GM04504 (cell line): ENCODE data around the gene TBC1D22A.

Source experiments
- DNase-seq: peaks from one replicate; pipeline ENCODE4 v3.0.0-alpha.2; 2012; ENCODE audit warnings: low read depth

Gene TBC1D22A

DNA sequence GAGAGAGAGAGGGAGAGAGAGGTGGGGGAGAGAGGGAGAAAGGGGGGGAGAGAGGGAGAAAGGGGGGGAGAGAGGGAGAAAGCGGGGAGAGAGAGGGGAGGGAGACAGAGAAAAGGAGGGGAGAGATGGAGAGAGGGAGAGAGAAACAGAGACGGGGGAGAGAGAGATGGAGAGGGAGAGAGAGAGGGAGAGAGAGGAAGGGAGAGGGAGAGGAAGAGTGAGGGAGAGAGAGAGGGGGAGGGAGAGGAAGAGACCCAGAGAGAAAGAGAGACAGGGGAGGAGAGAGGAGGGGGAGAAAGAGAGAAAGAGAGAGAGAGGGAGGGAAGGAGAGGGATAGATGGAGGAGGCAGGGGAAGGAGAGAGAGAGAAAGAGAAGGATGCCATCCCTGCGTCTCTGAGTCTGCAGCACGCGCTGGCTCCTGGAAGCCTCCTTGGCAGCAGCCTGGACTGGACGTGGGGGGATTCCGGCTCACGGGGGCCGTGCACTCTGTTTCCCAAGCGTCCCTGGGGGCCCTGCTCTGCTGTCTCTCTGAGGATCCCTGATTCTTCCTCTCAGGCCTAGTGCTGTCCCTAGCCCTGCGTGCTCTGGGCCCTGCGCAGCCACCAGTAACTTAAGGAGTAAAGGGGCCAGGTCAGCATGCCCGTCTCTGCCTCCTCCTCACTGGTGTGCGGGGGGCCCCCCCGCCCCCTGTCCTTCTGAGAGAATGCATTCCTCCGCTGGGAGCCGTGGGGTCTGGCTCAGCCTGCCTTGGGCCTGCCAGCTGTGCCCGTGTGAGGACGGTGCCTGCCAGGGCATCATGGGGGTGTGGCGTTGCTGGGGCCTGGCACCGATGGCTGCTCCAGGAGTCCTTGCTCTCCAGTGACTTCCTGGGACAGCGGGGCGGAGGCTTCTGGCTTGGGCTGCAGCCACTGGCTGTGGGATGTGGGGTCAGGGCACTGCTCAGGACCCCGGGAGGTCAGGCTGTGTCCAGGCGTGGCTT, 429.5 kb downstream of the TBC1D22A start:
- DNase-seq = no peak

DNA sequence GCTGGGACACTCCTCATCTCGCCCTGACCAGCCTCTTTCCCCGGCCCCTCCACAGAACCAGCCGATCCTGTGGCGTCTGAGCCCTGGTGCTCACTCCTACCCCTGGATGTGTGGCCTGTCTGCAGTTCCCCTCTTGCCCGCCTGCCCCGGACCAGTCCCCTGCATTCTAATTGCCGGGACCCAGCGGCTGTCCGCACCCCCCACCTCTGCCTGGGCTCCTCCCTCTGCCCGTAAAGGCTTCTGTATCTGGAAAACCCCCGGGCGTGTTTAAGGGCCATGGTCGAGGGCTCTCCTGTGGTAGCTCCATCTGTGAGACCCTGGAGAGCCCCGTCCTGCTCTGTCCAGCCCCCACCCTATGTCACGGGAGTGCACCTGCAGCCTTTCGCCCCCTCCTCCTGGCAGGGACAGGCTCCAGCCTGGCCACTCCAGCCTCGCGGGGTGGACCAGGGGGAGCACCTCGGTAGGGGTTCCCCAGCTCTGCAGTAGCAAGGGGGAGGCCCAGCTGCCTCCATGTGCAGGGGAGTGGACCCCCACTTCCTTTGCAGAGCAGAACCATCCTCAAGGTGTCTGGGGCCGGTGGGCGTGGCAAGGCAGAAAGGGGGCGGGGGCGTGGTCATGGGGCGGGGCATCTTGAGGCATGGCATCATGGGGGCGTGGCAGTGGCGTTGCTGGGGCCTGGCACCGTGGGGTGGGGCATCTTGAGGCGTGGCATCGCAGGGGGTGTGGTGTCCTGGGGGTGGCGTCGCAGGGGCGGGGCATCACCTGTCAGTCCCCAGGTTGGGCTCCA, 430.4 kb downstream of the TBC1D22A start:
- DNase-seq = no peak

DNA sequence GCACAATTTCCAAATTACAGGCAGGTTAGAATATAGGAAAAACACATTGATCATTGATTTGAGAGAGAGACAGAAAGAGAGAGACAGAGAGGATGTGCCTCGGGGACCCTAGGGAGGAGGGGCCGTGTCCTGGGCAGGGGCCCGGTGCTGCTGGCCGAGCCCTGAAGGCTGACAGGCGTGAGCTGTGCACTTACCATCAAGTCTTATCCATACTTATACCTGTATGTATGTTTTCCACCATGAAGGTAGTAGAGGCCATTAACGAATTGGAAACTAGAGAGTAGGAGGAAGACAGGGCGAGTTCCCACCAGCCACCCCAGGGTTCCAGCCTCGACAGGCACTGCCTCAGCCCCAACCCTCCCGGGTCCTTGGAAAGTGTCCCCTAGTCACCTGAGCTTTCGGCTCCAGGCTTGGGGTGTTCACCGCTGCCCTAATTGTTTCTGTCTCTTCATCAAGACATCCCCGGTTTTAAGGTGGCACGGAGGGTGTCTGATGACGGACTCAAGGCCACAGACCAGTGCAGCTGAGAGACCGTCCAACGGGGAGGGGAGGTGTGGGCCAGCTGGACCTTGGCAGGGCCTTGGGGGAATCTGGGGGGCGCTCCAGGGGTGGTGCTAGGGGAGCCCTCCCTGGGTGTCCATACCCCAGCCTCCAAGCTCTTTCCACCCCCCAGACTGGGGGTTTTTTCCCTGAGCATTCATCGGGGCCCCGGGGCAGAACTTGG, 431.3 kb downstream of the TBC1D22A start:
- no peak for DNase-seq

DNA sequence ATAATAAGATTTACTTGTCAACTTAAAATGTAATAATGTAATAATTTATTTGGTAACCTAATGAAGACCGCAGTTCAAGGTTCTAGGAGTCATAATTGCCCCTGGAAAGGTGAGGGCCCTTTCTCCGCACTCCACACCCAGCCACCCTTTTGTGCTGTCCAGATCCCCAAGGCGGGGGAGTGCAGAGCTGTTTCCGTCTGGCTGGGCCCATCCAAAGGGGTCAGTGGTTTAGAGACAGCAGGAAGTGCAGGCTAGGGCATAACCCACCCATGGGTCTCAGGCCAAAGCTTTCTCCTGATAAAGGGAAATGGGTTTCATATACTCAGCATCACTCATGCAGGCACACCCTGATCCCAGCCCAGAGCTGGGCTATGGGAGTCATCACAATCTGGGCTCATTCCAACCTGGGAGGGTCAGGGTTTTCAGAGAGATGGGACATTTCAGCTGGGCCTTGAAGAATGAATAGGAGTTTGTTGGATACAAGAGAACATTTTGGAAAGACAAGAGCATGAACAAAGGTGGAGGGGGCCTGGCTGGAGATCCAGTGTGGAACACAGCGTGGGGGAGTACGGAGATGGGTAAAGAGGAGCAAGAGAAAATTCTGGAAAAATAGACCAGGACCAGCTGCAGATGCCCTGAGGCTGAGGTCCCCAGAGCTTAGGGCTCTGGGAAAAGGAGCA, 432.2 kb downstream of the TBC1D22A start:
- DNase-seq = no peak

DNA sequence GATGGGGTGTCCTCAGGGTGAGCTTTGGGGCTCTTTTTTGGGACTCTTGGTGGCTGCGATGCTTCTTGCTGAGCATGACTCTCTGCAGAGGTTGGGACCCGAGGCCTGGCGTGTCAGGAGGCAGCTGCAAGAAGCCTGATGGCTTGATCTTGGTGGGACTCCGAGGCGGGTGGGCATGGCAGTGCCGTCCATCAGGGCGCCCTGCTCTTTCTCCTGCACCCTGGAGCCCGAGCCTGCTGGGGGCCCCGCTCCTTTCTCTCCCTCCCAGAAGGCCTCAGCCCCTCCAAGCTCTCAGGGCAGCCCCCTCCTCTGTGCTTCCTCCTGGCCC, 432.7 kb downstream of the TBC1D22A start:
- no peak for DNase-seq

DNA sequence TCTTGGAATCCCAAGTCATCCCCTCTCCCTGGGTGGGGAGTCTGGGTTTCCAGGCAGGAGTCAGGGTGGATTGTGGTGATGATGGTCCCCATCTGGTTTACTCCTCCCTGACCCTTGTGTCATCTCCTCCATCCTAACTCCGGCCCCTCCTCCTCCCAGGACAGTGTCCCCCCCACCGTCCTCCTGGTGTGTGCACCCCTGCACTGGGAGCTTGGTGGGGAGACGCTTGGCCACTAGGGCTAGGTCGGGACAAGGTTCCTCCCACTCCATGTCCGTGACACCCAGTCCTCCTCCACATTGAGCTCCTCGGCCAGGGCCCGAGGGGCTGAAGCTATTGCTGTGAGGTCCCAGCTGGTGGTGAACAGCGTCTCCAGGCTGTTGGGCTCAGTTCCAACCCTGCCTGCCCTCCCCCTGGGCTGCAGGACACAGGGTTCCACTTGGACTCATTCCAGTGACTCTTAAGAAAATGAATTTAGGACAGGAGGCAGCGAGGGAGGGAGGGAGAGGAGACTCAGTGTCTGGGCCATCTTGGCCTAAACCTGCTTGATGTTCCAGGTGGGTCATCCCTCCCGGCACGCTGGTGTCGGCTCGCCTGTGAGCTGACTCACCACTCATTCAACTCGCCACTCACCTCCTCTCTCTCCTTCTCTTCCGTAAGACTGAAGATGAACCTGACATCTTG, 433.2 kb downstream of the TBC1D22A start:
- DNase-seq = no peak

DNA sequence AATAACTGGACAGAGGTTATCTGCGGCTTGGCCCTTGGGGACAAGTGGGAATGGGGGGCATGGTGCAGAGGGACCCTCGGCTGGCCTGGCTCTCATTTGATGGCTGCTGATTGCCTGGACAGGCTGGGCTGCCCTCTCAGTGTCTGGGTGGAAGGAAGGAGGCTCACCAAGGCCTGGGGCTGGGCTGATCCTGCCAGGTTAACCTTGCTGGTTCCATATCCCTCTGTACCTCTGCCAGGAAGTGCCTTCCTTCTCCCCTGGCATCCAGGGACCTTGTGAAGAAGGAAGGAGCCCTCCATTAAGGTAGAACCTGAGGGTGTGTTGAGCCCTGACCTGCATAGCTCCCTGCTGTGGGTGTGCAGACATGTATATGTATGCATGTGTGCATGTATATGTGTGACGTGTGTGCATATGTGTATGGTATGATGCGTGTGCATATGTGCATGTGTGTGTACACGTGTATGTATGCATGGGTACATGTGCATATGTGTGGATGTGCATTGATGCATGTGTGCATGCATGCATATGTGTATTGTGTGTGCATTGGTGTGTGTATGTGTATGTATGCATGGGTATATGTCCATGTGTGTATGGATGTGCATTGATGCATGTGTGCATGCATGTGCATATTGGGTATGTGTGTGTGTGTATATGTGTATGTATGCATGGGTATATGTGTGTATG, 433.9 kb downstream of the TBC1D22A start:
- DNase-seq = no peak

DNA sequence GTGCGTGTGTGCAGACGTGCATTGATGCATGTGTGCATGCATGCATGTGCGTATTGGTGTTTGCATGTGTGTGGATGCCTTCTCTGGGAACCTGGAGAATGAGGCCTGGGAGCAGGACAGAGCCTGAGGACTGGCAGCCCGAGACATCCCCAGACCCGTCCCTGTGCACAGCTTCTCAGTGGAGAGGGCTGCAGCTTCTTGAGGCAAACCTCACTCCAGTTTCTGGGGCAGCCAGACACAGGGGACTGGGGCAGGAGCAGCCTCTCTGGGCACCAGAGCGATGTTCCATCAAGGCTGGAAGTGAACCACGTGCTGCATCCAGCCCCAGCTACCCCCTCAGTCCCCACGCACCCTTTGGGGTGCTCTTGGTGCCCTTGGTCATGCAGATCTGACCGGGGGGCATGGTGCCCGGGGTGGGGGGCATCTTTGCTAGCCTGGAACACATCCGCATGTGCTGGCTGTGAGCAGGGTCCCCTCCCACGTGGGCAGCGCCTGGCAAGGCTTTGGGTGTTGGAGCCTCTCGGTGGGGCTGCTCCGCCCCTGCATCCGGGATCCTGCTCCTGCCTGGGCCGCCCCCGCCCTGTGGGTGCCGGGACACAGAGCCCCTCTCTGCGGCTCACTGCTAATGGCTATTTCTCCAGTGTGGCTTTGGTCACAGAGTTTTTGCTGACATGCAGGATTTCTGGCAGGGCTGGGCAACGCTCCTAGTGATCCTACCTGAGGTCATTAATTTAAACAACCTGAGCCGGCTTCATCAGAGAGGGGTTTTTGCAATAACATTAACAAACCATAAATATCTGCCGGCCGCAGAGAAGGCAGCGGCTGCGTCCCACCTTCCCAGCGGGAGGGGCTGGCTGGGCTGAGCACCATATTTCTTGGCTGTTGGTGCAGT, 434.7 kb downstream of the TBC1D22A start:
- DNase-seq = no peak

DNA sequence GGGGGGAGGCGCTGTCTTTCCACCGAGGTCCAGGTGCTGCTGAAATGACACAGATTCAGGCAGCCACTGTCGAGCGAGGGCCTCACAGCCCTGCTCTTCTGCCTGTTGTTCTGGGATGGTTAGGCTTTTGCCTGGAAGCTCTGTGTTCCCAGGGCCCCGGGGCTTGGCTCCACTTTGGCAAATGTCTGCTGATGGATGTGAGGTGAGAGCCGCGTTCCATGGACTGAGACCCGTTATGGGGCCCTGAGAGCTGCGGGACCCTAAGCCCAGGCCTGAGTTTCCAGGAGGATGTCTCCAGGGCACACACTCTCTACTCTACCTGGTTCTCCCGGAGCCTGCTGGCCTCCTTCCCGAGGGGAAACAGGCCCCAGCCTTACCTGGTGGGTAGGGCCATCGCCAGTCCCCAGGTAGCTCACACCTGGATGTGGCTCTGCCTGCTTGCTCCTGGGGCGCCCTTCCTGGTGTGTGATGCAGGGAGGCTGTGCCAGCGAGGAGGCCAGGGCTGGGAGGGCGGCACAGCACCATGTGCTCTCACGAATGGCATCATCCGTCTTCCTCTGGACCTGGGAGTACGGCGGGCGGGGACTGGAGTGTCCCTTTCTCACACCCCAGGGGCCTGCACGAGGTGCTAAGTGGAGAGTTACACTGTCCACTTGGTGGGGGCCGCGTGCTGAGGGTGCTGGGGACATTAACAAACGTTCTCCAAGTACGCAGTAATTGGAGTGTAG, 435.5 kb downstream of the TBC1D22A start:
- DNase-seq = no peak

DNA sequence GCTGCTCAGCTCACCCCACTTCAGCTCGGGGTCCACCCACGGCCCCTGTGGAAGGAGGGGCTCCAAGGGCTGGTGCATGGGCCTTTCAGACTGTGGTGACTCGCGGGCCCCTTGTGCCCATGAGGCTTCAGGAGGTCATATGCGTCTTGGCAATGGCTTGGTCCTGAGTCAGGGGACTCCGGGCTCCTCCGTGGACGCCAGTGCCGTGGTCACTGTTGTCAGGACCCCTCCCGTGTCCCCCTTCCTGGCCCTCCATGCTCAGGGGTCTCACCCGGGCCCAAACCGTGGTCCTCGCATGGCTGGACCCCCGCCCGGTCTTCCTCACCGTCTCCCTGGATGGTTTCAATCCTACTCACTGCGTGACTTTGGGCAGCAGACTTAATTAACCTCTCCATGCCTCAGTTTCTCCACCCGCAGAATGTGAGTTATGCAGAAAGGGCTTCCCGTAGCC, 436.4 kb downstream of the TBC1D22A start:
- DNase-seq = no peak

DNA sequence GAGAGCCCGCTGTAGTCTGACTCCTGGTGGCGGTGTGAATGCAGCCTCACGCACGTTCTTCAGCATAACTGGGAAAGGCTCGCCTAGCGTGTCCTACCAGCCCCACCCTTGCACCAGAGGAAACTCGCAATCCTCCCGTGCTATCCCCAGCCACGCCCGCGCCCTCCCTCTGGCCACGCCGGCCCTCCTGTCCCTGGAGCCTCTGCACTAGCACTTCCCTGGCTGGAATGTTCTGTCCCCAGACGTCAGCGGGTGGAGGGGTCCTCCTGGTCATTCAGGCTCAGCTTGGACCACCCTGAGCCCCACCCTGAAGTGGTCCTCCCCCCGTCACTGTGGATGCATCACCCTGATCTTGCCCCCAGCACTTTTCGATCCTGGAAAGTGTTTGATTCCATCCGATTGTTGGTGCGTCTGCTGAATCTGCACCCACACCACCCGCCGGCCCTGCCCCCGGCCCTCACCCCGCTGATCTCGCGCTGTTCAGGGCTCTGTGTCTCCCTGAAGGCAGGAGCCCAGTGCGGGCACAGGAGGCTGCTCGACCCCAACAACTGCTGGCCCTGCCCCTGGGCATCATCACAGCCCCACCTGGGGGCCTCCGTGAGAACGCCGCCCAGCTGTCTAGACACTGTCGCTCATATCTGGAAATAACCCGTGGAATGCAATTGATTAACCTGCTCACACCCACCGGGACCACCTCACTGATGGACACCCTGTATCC, 437.0 kb downstream of the TBC1D22A start:
- no peak for DNase-seq

DNA sequence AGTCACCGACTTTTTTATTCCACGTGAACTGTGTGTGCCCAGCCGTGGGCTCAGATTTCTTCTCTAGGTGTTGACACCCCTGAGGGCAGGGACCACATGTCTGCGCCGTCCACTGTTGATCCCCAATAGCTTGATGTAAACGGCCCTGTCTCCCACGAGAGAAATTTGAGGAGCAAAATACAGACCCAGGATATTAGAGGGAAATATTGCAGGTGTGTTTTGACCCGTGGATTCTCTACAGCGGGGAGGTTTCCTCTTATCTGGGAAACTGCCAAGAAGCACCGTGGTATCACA, 437.5 kb downstream of the TBC1D22A start:
- no peak for DNase-seq

DNA sequence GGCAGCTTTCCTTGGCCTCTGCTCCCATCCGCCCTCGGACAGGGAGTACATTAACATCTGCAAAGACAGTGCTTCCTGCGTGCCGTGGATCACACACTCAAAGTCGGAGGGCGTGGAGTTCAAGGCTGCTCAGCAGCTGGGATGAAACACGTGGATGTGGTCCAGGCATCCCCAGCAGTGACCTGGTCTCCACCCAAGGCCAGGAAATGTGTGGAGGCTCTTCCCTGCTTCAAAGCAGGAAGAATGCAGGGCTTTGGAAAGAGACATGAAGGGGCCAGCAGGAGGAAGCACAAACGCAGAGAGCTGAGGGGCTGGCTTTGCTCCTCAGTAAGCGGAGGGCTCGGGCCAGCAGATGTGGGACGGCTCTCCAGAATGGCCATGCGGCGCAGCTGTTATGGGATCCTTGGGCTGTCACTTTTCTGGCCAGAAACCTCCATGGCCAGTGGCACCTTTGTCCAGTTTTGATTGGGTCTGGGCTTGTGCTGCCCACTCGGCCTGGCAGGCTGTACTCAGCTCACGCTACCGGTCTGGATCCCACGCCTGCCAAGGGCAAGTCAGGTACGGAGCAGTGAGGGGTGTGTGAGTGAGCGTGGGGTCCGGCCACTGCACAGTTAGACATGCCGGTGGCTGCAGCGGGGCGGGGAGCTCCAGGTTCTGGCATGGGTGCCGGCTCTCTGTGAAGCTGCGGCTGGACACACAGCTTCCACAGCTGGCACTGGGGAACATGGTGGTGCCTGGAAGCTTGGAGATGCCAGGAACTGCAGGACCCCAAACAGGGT, 438.0 kb downstream of the TBC1D22A start:
- DNase-seq = no peak

DNA sequence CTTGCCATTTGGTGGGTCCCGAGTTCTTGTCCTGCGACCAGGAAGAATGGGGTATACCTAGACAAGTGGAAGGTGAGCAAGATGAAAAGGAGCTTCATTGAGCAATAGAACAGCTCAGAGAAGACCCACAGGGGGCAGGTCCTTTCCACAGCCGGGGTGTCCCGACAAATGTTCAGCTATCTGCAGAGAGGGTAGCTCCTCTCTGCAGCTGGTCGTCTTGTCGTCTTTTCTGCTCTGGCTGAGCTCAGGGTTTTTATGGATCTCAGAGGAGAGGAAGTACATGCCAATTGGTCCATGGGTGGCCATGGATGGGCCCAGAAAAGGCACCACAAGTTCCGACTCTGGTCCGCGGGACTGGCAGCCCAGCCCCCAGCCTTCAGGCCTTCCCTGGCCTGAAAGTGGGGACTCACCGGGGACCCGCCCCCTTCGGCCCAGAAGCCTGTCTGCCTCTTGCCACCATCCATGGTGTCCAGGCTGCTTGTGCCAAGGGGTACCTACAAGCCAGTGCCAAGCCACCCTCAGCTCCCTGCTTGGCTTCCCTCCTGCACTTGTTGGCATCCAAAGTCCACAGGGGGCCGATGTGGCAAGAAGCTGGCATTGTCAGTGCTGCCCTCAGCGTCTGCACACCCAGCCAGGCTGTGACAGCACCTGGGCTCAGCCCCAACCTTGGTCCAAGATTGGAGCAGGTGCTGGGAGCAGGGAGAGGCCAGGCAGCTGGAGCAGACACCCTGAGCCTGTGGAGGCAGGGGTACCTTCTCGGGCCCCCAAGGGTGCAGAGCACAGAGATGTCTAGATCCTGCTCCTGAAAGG, 438.9 kb downstream of the TBC1D22A start:
- DNase-seq = no peak

DNA sequence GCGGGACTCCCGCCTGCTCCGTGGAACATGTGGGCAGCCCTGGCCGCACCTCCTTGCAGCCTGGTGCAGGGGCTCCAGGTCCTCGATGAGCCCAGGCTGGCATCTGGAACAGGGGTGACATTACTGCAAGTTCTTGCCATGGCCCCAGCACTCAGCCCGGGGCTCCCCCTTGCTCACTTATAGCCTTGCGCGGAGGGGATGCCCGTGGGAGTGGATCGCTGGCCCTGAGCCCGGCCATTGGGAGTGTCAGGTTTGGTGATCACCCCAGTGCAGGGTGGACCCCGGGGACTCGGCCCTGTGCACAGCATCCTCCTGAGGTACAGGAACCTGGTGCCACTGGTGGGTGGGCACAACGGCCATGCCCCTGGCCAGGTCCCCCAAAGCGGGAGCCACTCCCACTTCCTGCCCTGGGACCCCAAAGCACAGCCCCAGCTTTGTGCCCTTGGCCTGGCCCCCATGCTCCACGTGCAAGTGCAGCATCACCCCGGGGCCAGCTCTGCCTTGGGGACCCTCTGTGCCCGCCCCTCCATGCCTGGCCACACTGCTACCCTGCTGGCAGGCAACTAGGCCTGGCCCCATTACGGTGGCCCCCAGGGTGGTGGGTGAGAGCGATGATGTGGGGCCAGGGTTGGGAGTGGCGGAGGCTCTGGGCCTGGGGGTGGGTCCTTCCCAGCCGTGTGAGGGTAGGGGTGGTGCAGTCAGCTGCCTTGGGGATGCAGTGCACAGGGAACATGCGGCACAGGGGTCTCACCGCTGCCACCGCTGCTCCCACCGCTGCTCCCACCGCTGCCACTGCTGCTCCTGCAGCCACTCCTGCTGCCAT, 439.8 kb downstream of the TBC1D22A start:
- DNase-seq = no peak
